Superior temporal gyrus (tissue), 1 donor: ENCODE results near the gene ATXN1.

Experiments
- DNase-seq: peaks from one replicate; pipeline ENCODE4 v3.0.0-alpha.2; 2016; ENCODE audit errors: extremely low spot score

The ATXN1 gene

DNA sequence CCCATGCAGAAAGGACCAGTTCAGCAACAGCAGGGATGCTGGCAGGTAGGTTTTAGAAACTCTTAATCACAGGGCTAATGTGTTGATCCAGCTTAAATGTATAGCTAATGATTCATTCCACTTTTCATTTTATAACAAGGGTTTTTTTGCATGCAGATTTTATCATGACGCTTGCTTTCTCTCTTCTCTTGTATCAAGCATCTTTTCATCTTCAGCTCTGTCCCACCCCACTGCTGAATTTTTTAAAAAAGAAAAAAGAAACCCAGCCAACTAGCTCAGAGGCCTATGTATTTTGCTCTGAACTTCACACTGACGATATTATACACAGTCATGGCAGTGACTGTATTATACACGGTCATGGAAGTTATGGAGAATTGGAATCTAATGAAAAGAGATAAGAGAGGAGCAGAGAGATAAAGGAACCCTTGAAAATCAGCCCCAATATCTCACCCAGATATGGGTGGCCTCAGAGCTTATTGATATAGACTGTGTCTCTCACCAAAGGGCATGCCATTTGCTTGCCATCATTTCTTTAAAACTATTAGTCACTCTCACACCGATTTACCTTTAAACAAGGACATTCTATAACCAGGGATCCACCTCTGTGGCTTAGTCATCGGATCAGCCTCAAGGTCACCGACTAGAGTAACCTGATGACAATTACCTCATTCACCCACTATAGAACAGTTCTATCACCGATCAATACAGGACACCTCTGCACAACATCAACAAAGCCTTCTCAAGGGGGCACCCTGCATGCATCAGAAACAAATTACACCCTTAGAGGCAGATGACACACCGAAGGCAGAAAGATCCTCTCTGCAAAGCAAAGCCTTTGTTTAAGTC is 222.0 kb downstream of the ATXN1 start:
- DNase-seq, result no peak

DNA sequence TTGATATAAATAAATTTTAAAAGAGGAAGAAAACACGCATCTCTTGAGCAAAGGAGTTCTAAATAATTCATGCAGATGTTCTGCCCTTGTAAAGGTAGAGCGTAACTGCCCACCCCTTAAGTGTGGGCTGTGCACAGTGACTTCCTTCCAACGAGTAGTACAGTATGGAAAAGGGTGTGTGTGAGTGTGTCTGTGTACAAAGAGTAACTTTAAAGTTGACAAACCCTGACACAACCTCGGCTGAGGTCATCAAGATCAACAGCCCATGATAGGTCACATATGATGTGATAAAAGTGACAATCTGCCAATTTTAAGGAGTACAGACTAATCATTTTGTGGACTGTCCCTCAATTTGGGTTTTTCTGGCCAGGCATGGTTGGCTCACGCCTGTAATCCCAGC is 225.7 kb downstream of the ATXN1 start:
- no peak for DNase-seq

DNA sequence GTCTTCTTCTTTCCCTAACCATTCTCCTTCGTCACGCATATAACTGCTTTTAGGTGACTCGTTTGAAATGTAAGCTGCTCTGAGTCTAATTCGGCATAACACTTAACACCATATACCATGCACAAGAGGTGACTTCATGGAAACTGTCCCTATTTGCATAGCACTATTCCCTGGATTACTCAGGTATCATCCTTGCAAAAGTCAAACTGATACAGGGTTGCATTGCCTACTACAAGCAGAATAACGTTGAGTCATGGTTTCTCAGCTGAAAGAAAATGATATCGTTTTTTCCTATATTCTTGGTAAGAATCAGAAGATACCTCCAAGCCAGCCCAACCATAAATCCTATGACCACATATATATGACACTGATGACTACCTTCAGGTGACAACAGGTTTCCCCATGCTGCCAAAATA is 227.5 kb downstream of the ATXN1 start:
- DNase-seq, result no peak

DNA sequence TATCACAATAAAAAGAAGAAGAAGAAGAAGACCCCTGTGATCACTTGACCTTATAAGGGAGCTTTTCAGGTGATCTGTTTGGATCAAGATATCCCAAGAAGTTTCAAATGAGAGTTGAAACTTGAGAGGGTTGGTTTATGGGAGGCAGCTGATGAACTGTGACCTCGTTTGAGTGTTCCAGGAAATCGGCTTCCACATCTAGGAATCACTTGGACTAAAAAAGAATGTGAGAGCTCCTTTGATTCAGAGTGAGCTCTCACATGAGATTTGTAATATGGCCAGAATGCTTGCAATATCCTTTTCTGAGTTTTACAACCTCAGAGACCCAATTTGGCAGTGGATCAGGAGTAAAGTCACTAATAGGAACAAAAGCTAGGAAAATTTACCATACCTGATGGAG is 228.1 kb downstream of the ATXN1 start:
- no peak for DNase-seq

DNA sequence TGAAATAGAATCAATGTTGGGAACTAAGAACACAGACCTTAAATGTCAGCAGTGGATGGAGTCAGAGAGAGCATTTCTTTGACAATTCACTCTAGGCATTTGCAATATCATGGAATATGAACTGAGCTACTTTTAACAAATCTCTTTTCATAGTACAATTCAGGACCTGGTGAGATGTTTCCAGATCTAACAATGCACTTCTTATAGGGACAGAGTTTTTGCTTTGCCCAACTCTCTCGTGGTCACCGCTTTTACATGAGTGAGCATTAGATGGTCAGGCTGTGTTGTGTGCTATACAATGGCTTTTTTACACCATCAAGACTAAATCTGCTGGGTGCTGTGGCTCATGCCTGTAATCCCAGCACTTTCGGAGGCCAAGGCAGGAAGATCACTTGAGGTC is 233.6 kb downstream of the ATXN1 start:
- DNase-seq, result no peak

DNA sequence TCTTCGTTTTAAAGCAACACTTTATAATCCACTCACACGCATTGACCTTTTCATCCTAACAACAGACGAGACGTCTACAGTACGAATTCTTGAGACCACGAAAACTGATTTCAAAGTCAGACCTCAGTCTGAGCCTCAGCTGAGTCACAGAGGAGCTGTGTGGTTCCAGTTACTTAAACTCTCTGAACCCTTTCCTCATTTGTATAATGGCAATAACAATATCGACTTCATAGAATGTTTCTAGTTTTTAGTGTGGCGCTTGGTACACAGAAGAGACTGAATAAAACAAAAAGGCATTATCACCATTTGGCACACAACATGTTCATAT is 236.9 kb downstream of the ATXN1 start:
- no peak for DNase-seq

DNA sequence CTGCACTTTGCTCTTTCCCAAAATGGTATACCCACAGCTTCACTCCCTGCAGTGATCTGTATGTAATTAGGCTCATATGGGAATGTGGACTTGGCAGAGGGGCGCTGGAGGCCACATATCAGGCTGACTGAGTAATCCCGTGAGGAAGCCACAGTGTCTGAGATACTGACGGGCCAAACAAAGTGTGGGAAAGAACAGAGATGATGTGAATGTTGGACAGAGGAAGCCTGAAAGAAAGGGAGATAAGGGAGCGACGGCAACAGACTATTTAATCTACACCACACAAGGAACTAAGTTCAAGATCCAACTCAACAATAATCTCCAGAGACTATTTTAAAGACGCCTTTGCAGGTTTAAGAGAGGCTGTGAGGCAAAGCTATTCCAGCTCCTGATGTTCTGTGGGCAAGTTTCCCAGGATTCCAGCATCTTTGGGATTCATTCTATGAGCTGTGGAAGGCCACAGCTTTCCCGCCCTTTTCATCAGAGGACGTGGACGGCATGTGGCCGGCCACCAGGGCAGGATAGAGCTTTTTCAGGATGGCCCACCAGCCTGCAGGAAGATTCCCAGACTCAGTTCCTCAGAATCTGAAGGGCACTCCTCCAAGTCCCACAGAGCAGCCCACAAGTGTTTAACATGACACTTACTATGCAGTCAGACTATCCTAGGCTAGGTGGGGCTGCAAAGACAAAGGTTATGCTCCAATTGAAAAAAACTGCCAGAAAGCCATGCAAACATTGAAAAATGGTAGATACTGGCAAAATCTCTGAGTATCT is 237.5 kb downstream of the ATXN1 start:
- no peak for DNase-seq

DNA sequence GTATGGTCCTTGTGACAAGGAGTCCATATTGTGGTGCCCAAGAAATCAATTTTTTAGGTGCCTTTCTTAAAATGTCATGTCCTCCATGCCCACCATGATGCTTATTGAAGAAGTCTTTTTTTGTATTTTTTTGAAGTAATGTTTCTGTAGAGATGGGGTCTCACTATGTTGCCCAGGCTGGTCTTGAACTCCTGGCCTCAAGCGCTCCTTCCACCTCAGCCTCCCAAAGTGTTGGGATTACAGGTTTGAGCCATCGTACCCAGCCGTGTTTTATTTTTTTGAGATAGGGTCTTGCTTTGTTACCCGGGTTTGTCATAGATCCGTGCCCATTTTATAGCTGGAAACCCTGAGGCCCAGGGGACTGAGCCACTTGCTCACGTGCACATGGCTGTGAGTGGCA is 238.3 kb downstream of the ATXN1 start:
- DNase-seq, result no peak

DNA sequence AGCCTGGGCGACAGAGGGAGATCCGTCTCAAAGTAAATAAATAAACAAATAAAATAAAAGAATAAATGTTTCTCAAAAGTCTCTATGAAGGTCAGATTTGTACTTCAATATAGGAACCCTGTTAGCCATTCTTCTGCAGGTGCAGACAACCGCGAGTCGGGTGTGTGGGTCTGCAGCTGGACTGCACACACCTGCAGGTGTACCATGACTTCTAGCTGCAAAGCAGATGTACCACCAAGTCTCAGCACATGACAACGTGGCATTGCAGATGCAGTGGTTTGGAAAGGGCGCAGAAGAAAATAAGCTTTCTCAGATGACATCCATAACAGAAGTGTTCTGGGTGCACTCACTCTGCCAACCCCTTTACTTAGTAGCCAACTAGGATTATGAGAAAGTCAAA is 239.7 kb downstream of the ATXN1 start:
- no peak for DNase-seq

DNA sequence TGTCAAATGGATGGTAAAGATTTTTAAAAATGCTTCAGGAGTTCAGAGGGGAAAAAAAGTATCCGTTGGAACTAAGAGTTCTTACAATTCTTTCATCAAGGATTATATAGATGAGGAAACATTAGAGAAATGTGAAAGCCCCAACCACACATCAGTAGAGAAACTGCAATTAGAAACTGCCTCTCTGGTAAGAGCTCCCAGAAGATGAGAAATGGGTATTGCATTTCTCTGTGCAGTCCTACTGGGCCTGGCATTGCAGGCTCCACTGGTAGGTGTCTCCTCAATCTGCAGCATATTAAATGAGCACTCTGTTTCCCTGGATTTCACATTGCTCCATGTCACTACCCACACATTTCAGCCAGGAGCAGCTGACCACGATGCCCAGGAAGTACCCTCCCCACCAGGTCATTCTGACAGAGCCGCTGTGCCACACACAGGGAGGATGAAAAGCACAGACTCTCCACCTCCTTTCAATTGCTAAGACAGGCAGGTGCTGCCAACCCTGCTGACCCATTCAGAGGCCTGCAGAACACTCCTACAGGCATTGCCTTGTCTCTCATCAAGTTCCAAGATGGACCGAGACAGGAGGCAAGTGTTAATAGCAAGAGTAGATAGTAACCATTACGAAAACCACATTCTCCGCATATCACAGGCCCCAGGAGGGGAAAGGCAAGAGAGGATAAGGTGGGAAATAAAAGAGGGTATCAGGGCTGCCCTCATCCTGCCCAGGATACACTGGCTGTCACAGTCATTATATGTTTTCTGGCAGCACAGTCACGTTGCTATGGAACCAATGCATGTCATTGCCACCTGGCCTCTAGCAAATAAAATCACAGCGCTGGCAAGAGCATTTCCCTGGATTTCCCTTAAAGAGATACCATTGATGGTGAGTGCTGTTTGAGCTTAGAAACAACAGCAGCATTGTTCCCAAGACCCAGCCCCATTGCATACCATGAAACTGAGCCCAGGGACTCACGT is 241.7 kb downstream of the ATXN1 start:
- no peak for DNase-seq

DNA sequence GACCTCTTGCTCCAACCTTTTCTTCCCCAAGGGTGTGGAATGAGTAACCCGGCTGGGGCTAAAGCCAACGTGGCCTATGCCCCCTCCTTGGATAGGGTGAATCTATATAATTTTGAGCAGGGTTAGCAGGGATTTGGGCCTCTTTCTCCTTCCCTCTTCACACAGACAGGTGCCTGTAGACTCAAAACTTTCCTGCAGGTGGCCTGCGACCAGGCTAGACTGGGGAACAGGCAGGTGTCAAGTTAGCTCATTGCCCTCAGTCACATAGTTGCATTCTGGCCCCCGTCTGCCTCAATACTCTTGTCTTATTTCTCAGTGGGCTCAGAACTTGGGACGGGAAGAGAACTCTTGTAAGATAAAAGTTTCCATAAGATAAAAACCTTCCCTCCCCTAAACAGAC is 243.0 kb downstream of the ATXN1 start:
- no peak for DNase-seq

DNA sequence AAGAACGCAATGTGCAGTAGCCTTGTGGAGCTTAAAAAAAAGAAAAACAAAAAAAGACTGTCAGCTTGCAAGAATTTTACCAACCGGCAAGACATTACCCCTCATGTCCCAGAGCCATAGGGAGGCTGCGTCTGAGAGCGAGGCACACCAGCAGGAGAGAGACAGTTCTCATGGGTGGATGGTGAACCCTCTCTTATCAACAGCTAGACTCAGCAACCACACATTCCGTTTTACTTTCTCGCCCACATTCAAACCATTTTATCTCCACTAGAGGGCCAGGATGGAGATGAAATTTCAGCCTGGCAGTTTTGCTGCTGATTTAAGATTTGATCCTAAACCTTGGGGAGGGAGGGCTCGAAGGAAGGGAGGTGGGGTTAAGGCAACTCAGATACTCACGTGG is 247.0 kb downstream of the ATXN1 start:
- DNase-seq, result peak; percentile 88

DNA sequence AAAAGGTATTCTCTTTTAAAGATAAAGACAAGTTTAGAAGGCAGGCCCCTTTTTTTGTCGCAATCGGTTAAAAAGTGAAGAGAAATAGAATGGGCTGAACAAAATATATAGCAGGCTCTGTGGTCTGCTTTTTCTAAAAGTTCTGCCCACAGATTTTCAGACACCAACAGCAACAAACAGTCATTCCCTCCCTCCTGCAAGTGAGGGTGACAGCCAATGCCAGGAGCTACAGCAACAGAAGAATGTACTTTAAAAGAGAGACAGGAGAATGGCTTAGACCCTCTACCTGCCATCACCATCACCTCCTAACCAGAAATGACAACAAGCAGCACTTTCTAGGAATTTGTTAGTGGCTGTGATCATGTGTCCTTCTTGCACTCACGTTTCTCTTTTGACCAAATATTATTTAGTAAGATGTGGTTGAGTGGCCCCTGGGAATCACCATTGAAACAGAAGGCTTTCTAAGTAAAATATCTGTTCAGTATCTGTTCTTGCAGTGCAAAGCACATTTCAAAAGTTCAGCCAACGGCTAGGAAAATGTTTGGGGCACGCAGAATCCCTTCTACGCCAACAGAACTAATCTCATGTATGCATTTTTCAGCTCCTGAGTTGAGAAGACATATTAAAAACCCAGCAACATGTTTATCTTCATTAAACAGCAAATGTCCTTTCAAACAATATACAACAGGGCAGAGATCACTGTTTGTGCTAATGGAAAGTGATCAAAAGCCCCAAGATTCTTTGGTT is 248.5 kb downstream of the ATXN1 start:
- DNase-seq, result no peak

DNA sequence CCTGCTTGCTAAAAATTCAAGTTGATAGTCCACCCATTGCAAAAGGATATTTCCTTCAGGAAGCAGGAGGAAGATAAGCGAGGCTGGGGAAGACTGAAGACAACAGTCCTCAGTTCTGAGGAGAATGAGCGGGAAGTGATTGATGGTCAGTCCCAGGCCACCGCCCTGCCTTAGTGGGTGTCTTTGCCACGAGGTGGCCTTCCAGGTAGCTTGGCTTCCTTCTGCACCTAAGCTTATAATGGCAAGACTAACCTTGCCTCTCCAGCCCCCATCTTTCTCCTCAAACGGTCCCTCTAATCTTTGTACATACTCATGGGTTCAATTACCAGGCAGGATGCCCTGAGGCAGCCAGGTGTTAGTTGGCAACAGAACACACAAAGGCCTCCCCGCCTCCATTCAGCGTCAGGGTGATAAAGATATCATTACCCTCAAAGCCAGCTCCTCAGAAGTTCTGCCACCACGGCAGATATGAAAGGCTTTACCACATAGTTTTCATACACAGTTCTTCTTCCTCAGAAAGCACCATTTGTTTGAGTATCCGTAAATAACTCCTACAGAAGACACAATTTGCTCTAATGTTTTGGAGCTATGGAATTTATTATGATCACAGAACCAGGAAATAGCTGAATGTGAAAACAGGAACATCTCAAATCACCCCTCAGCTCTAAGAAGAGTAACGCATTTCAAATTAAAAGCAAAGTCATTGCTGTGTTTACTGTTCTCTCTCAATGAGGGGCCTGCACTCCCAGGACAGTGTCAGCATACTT is 249.4 kb downstream of the ATXN1 start:
- no peak for DNase-seq

DNA sequence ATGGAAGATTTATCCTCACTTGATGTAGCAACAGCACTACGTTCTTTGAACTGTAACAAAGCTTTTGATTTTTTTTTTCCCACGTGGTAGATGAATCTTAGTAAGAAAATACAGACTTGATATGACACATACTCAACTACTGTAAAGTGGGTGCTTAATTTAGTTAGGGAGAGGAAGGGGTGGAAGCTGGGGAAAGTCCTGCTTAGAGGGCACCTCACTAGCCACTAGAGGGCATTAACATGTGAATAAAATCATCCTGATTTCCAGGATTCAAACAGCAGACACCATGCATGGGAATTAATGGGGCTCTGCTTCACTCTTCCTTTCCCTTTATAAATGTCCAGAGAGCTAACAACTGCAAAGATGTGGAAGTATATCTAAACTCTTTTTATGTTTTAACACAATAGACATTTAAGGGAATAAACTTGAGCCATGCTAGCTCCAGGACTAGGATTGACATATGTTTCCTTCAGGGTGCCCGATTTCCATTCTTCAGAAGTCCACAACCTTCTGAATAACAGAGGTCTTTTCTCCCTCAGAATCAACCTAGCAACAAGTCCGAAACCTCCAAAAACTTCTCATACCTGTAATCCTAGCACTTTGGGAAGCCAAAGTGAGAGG is 250.1 kb downstream of the ATXN1 start:
- peak; percentile 88 for DNase-seq

DNA sequence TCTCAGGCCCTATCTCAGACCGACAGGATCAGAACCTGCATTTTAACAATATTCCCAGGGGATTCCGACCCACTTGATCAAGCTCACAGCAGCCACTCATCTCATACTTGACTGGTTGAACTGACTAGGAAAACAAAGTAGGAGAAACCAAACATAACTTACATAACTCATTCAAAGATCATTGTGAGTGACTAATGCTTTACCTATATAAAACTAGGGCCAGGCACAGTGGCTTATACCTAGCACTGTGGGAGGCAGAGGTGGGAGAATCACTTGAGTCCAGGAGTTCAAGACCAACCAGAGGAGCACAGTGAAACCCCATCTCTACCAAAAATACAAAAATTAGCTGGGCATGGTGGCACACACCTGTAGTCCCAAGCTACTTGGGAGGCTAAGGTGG is 251.0 kb downstream of the ATXN1 start:
- no peak for DNase-seq

DNA sequence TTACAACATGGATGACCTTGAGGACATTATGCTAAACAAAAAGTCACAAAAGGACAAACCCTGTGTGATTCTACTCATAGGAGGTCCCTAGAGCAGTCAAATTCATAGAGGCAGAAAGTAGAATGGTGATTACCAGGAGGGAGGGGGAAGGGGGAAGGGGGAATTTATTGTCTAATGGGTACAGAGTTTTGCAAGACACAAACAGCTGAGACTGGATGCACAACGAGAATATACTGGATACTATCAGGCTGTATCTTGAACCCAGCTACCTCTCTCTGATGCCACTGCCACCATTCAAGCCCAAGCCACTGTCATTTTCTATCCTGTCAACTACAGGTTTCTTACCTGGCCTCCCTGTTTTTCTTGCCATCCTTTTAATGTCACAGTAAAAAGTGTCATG is 252.3 kb downstream of the ATXN1 start:
- DNase-seq, result no peak

DNA sequence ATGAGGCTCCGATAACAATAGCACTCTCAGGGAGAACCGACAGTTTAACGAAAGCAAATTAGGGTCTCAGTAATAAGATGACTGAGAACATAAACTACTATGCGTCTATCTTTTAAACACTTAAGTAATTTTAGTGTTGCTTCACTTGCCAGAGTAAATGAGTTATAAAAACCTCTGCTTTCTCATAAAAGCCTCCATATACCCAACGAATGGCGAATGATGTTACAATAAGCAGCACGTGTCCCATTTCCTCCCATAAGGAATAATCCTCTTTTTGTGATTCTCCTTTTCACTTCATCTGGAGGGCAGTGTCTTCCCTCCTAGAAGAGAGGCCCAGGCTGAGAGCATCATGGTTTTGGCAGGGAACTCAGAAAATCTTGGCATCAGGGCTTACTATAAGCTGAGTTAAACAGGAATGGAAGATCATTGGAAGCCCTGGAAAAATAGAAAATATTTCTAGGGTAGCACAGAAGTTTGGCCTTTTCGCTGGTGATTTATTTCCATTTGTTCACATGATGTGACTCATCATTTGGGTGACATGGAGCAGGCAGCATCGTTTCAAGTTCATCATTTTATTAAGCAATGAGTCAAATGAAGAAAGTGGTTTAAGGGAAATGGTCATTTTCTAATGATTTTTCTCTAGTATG is 255.4 kb downstream of the ATXN1 start:
- peak; percentile 74 for DNase-seq

DNA sequence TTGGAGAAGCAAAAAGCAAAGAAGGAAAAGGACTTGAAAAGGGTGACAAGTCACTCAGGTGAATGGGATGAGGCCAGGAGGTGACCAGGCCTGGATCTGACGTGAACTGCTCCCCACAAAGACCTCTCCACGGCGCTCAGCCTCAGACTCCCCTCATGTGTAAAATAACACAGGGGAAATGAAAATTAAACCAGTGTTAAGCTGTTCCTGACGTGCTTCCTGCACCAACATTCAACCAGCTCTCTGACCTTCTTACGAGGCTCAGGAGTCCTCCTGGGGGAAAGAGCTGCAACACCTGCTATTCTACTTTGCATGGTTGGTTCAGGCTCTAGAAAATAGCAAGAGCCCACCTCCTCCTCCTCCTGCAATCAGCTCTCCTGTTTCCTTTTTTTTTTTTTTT is 256.7 kb downstream of the ATXN1 start:
- no peak for DNase-seq

DNA sequence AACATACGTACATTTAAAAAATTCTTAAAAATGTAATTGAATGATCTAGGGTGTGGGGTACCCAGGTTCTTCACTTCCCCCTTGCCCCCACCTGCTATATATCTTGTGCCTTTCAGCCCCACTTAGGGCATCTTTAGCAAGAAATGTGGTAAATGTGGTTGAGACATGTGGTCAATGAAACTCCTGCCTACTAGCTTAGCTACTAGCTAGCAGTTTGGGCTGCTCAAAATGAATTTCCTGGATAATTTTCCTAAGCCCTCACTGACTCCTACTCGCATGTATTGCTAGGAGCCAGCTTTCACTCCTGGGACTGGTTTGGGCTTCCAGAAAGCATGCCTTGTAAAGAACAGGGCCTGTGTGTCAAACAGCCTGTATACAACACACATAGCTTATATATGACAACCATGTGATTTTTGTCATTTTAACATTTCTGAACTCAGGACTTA is 257.3 kb downstream of the ATXN1 start:
- DNase-seq, result no peak
